ENCODE measurements around the gene KCTD20.
A peak's percentile ranks its signal among the peaks of the same experiment; 100 is the strongest.

The KCTD20 gene

GRCh38 chr6:36426622-36427021, 16.2 kb upstream of the KCTD20 start:
- Histone ChIP-seq H3K9ac (ENCODE audit: low read length) (no peak overlapping the region), H3K4me1 (ENCODE audit: control insufficient read depth, low read depth, low read length) (peaks cover 4% of the 10 kb centered on the region), H3K9me3 (ENCODE audit: control insufficient read depth, low read depth, low read length) (no peaks in the 10 kb centered on the region), H3K36me3 (ENCODE audit: control insufficient read depth, low read depth, low read length) (no peaks in the 10 kb centered on the region), H3K27me3 (ENCODE audit: control insufficient read depth, insufficient read depth, low read length) (no peaks in the 10 kb centered on the region), H3K4me3 (ENCODE audit: low read length) (no peak overlapping the region), H3K27ac (ENCODE audit: low read length) (no peak overlapping the region)

GRCh38 chr6:36428911-36429310, 13.9 kb upstream of the KCTD20 start:
- H3K4me3 ChIP-seq (ENCODE audit: low read length) = no peak overlapping the region
- no peaks in the 10 kb centered on the region for H3K27me3 ChIP-seq (ENCODE audit: control insufficient read depth, insufficient read depth, low read length)
- no peak overlapping the region for H3K27ac ChIP-seq (ENCODE audit: low read length)
- no peaks in the 10 kb centered on the region for H3K9me3 ChIP-seq (ENCODE audit: control insufficient read depth, low read depth, low read length)
- no peaks in the 10 kb centered on the region for H3K4me1 ChIP-seq (ENCODE audit: control insufficient read depth, low read depth, low read length)
- H3K36me3 ChIP-seq (ENCODE audit: control insufficient read depth, low read depth, low read length) = no peaks in the 10 kb centered on the region
- no peak overlapping the region for H3K9ac ChIP-seq (ENCODE audit: low read length)

GRCh38 chr6:36430351-36430750, 12.4 kb upstream of the KCTD20 start:
- H3K27ac ChIP-seq (ENCODE audit: low read length) = no peak overlapping the region

DNA sequence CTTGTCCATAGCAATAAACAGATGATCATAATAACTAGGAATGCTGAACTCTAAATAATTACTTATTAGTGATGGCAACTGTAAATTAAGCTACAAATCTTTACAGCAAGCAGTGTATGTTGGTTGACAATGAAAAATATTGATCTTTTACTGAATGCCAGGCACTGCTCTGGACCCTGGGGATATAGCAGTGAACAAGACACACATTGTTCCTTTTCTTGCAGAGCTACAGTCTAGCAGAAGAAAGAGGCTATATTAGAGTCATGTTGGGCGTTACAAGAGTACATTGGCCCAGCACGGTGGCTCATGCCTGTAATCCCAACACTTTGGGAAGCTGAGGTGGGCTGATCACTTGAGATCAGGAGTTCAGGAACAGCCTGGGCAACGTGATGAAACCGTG, 11.6 kb upstream of the KCTD20 start:
- Histone ChIP-seq H3K27me3 (ENCODE audit: control insufficient read depth, insufficient read depth, low read length) (no peaks in the 10 kb centered on the region), H3K27ac (ENCODE audit: low read length) (no peak overlapping the region), H3K4me1 (ENCODE audit: control insufficient read depth, low read depth, low read length) (no peaks in the 10 kb centered on the region), H3K36me3 (ENCODE audit: control insufficient read depth, low read depth, low read length) (no peaks in the 10 kb centered on the region), H3K4me3 (ENCODE audit: low read length) (no peak overlapping the region), H3K9me3 (ENCODE audit: control insufficient read depth, low read depth, low read length) (no peaks in the 10 kb centered on the region), H3K9ac (ENCODE audit: low read length) (no peak overlapping the region)

More at GRCh38 chr6:36430351-36430750, 12.4 kb upstream of the KCTD20 start:
- no peaks in the 10 kb centered on the region for H3K4me1 ChIP-seq (ENCODE audit: control insufficient read depth, low read depth, low read length)
- H3K9me3 ChIP-seq (ENCODE audit: control insufficient read depth, low read depth, low read length) = no peaks in the 10 kb centered on the region
- H3K27me3 ChIP-seq (ENCODE audit: control insufficient read depth, insufficient read depth, low read length) = no peaks in the 10 kb centered on the region
- H3K9ac ChIP-seq (ENCODE audit: low read length) = no peak overlapping the region
- H3K4me3 ChIP-seq (ENCODE audit: low read length) = no peak overlapping the region
- no peaks in the 10 kb centered on the region for H3K36me3 ChIP-seq (ENCODE audit: control insufficient read depth, low read depth, low read length)

DNA sequence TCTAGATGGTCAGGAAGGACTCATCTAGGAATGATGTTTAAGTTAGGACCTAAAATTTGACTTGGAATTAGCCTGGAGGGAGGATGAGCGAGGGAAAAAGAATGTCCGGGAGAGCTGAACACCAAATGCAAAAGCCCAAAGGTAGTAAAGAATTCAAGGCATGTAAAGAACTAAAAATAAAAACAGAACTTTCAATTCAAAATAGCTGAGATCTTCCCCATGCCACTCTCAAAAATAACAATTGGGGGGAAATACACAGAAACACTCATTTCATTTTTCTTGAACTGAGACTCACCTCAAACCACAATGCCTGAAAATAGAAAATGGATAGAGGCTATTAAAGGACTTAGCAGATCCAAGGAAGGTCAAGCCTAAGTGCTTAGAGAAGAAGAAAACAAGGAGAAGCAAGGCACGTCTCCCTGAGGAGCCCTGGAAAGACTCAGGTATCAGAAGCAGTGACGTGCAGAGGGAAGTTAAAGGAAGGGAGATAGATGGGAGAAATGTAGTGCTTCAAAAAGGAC, 10.6 kb upstream of the KCTD20 start:
- Histone ChIP-seq H3K9ac (ENCODE audit: low read length) (no peak overlapping the region), H3K27ac (ENCODE audit: low read length) (no peak overlapping the region), H3K27me3 (ENCODE audit: control insufficient read depth, insufficient read depth, low read length) (no peaks in the 10 kb centered on the region)

GRCh38 chr6:36436466-36436865, 6.3 kb upstream of the KCTD20 start:
- Histone ChIP-seq H3K27me3 (ENCODE audit: control insufficient read depth, insufficient read depth, low read length) (no peaks in the 10 kb centered on the region), H3K36me3 (ENCODE audit: control insufficient read depth, low read depth, low read length) (no peaks in the 10 kb centered on the region), H3K9me3 (ENCODE audit: control insufficient read depth, low read depth, low read length) (no peaks in the 10 kb centered on the region), H3K27ac (ENCODE audit: low read length) (no peak overlapping the region), H3K4me3 (ENCODE audit: low read length) (no peak overlapping the region), H3K4me1 (ENCODE audit: control insufficient read depth, low read depth, low read length) (peaks cover 7% of the 10 kb centered on the region), H3K9ac (ENCODE audit: low read length) (no peak overlapping the region)

More for the DNA sequence above, 10.6 kb upstream of the KCTD20 start:
- Histone ChIP-seq H3K9me3 (ENCODE audit: control insufficient read depth, low read depth, low read length) (no peaks in the 10 kb centered on the region), H3K36me3 (ENCODE audit: control insufficient read depth, low read depth, low read length) (no peaks in the 10 kb centered on the region), H3K4me1 (ENCODE audit: control insufficient read depth, low read depth, low read length) (no peaks in the 10 kb centered on the region), H3K4me3 (ENCODE audit: low read length) (no peak overlapping the region)

GRCh38 chr6:36441307-36441894, 1.4 kb upstream of the KCTD20 start:
- Histone ChIP-seq H3K9ac (ENCODE audit: low read length) (peak overlapping the region; percentile 25), H3K9me3 (ENCODE audit: control insufficient read depth, low read depth, low read length) (no peaks in the 10 kb centered on the region), H3K36me3 (ENCODE audit: control insufficient read depth, low read depth, low read length) (no peaks in the 10 kb centered on the region), H3K27ac (ENCODE audit: low read length) (no peak overlapping the region), H3K4me1 (ENCODE audit: control insufficient read depth, low read depth, low read length) (peaks cover 27% of the 10 kb centered on the region), H3K27me3 (ENCODE audit: control insufficient read depth, insufficient read depth, low read length) (peaks cover 3% of the 10 kb centered on the region), H3K4me3 (ENCODE audit: low read length) (no peak overlapping the region)

DNA sequence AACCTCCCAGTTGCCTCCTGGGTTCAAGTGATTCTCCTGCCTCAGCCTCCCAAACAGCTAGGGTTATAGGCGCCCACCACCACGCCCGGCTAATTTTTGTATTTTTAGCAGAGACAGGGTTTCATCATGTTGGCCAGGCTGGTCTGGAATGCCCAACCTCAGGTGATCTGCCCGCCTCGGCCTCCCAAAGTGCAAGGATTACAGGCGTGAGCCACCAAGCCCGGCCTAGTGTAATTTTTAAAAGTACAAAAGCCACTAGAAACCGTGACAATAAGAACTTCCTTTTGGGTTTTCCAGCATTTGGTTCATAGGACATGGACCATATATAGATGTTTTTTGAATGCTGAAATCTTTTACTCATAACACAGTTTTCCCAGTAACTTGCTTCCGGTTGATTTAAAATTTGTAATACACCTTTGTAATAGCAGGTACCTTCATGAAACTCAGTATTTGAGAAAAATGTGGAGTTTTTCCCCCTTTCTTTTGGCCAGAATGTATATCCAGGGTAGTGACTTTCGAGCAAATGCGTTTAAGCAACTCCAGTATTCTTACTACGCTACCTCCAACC, 613 bp upstream of the KCTD20 start:
- Histone ChIP-seq H3K9ac (ENCODE audit: low read length) (peak overlapping the region; percentile 92), H3K36me3 (ENCODE audit: control insufficient read depth, low read depth, low read length) (no peaks in the 10 kb centered on the region), H3K27me3 (ENCODE audit: control insufficient read depth, insufficient read depth, low read length) (peaks cover 3% of the 10 kb centered on the region), H3K4me3 (ENCODE audit: low read length) (peak overlapping the region; percentile 97), H3K9me3 (ENCODE audit: control insufficient read depth, low read depth, low read length) (no peaks in the 10 kb centered on the region), H3K4me1 (ENCODE audit: control insufficient read depth, low read depth, low read length) (peaks cover 27% of the 10 kb centered on the region), H3K27ac (ENCODE audit: low read length) (peak overlapping the region; percentile 57)

GRCh38 chr6:36443471-36444428, 950 bp downstream of the KCTD20 start:
- peaks cover 27% of the 10 kb centered on the region for H3K4me1 ChIP-seq (ENCODE audit: control insufficient read depth, low read depth, low read length)
- peak overlapping the region; percentile 97 for H3K4me3 ChIP-seq (ENCODE audit: low read length)
- peak overlapping the region; percentile 92 for H3K9ac ChIP-seq (ENCODE audit: low read length)
- peaks cover 3% of the 10 kb centered on the region for H3K27me3 ChIP-seq (ENCODE audit: control insufficient read depth, insufficient read depth, low read length)
- no peaks in the 10 kb centered on the region for H3K9me3 ChIP-seq (ENCODE audit: control insufficient read depth, low read depth, low read length)
- no peaks in the 10 kb centered on the region for H3K36me3 ChIP-seq (ENCODE audit: control insufficient read depth, low read depth, low read length)
- H3K27ac ChIP-seq (ENCODE audit: low read length) = no peak overlapping the region

DNA sequence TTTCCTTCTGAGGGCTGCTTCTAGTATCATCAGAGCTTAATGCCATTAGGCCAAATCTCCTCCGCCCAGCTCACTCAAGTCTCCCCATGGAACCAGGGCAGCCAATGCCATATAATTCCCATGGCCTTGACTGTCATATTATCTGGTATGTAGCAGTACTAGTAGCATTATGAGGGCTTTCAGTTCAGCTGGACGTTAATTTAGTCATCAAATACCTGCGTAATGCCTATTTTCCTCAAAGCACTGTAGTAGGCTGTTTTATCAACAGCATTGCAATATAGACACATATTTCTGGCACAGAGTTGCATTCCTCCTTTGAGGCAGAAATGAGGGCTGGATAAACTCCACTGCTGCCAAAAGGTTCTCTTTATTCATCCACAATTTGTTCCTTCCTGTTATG, 1.7 kb downstream of the KCTD20 start:
- H3K4me3 ChIP-seq (ENCODE audit: low read length) = peak overlapping the region; percentile 97
- H3K27ac ChIP-seq (ENCODE audit: low read length) = no peak overlapping the region
- no peaks in the 10 kb centered on the region for H3K36me3 ChIP-seq (ENCODE audit: control insufficient read depth, low read depth, low read length)
- no peaks in the 10 kb centered on the region for H3K9me3 ChIP-seq (ENCODE audit: control insufficient read depth, low read depth, low read length)
- H3K27me3 ChIP-seq (ENCODE audit: control insufficient read depth, insufficient read depth, low read length) = peaks cover 3% of the 10 kb centered on the region
- peaks cover 27% of the 10 kb centered on the region for H3K4me1 ChIP-seq (ENCODE audit: control insufficient read depth, low read depth, low read length)
- H3K9ac ChIP-seq (ENCODE audit: low read length) = no peak overlapping the region

DNA sequence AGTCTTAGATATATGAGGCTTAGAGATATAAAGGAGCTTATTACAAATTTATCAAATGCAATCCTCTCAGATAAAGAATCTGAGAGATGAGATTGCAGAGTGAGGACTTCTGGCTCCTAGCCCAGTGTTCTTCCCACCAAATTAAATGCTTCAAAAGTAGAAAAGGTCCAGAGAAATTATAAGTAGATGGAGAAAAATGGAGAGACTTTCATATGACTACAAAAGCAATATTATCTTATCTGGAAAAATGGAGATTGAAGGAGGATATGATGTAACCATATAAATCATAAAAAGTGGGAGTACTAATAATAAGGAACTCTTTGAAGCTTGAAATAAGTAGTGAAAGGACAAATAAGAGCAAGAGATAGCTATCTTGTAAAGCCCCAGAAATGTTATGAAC, 2.8 kb downstream of the KCTD20 start:
- Histone ChIP-seq H3K9me3 (ENCODE audit: control insufficient read depth, low read depth, low read length) (no peaks in the 10 kb centered on the region), H3K27me3 (ENCODE audit: control insufficient read depth, insufficient read depth, low read length) (peaks cover 3% of the 10 kb centered on the region), H3K27ac (ENCODE audit: low read length) (no peak overlapping the region), H3K36me3 (ENCODE audit: control insufficient read depth, low read depth, low read length) (no peaks in the 10 kb centered on the region), H3K9ac (ENCODE audit: low read length) (no peak overlapping the region), H3K4me1 (ENCODE audit: control insufficient read depth, low read depth, low read length) (peaks cover 27% of the 10 kb centered on the region), H3K4me3 (ENCODE audit: low read length) (no peak overlapping the region)
